ENCODE data around the gene MRPL54.

MRPL54 gene

DNA sequence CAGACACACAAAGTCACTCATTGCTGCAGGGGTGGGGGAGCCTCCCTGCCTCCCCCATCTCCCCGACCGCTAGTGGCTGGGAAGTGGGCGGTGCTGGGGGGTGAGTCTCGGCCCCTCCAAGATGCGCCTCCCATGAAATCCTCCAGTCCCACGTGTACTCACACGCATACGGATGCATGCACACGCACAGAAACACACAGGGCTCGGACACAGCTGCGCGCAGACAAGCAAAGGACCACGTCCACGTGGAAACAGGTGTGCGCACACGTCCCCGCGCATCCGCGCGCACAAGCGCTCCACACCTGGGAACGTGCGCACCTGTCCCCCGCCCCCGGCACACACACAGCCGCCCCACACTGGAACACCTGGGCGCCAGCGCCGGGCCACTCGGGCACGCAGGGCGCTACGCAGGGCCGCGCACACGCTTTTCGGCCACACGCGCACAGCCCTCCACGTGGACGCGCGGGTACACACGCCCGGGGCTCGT lies 23.0 kb downstream of the MRPL54 start:
- DNase-seq (ENCODE audit: low read depth in 1 of 2, low spot score in 1 of 2): peak; percentile 44 to 78
- peak overlapping the region; percentile 49 for H3K4me3 ChIP-seq (replicated peaks; ENCODE audit: insufficient read depth, low read length)
- TF ChIP-seq, protein P1, sequence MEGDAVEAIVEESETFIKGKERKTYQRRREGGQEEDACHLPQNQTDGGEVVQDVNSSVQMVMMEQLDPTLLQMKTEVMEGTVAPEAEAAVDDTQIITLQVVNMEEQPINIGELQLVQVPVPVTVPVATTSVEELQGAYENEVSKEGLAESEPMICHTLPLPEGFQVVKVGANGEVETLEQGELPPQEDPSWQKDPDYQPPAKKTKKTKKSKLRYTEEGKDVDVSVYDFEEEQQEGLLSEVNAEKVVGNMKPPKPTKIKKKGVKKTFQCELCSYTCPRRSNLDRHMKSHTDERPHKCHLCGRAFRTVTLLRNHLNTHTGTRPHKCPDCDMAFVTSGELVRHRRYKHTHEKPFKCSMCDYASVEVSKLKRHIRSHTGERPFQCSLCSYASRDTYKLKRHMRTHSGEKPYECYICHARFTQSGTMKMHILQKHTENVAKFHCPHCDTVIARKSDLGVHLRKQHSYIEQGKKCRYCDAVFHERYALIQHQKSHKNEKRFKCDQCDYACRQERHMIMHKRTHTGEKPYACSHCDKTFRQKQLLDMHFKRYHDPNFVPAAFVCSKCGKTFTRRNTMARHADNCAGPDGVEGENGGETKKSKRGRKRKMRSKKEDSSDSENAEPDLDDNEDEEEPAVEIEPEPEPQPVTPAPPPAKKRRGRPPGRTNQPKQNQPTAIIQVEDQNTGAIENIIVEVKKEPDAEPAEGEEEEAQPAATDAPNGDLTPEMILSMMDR (IDR thresholded peaks at IDR 0.05; ENCODE audit: insufficient read depth, low read length): no peak
- TF ChIP-seq, protein P2, sequence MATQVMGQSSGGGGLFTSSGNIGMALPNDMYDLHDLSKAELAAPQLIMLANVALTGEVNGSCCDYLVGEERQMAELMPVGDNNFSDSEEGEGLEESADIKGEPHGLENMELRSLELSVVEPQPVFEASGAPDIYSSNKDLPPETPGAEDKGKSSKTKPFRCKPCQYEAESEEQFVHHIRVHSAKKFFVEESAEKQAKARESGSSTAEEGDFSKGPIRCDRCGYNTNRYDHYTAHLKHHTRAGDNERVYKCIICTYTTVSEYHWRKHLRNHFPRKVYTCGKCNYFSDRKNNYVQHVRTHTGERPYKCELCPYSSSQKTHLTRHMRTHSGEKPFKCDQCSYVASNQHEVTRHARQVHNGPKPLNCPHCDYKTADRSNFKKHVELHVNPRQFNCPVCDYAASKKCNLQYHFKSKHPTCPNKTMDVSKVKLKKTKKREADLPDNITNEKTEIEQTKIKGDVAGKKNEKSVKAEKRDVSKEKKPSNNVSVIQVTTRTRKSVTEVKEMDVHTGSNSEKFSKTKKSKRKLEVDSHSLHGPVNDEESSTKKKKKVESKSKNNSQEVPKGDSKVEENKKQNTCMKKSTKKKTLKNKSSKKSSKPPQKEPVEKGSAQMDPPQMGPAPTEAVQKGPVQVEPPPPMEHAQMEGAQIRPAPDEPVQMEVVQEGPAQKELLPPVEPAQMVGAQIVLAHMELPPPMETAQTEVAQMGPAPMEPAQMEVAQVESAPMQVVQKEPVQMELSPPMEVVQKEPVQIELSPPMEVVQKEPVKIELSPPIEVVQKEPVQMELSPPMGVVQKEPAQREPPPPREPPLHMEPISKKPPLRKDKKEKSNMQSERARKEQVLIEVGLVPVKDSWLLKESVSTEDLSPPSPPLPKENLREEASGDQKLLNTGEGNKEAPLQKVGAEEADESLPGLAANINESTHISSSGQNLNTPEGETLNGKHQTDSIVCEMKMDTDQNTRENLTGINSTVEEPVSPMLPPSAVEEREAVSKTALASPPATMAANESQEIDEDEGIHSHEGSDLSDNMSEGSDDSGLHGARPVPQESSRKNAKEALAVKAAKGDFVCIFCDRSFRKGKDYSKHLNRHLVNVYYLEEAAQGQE (IDR thresholded peaks at IDR 0.05; ENCODE audit: insufficient replicate concordance, low read depth): no peak
- TF ChIP-seq SPI1 (IDR thresholded peaks at IDR 0.05; ENCODE audit: borderline replicate concordance, low read depth) (no peak), GABPA (IDR thresholded peaks at IDR 0.05; ENCODE audit: low read depth) (no peak), POLR2AphosphoS5 (IDR thresholded peaks at IDR 0.05; ENCODE audit: low read depth) (peak; percentile 44; the same call in 1 of the 2 replicates)
- H3K27ac ChIP-seq (replicated peaks): peak overlapping the region; percentile 73
- H3K27me3 ChIP-seq (ENCODE audit: insufficient read depth, poor library complexity, severe bottlenecking): peaks cover under 1% of the 10 kb centered on the region

DNA sequence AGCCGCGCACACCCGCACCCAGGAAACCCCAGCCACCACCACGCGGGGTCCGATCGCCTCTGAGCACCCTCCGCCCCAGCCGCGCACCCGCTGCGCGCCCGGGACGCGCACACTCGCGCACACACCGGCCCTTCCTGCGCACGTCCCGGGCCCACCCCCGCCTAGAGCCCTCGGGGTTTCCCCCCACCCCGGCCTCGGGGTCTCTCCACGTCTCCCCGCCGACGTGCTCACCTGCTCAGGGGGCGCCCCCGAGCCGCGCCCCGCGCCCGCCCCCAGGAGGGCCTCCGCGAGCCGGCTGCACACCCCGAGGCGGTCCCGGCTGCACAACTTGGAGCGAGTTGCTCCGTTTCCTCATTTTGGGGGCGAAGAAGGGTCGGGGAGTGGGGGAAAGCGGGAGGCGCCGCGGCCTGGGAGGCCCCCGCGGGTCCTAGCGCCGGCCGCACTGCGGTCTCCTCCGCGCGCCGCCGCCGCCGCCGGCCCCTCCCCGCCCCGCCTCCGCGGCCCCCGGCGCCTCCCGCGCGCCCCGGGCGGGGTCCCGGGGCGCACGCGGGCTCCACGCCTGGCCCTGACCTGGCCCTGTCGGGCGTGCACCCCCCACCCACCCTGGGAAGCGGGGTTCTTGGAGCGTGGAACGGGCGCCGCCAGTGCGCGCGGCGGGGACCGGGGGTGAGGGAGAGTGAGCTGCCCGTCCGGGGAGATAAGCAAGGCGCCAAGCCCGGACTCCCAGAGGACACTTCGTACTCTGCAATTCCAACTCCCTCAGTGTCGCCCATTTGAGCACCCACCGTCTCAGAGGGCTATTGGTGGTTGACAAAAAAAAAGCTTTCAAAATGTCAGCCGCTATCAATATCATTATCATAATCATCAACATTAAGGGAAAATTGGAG lies 23.7 kb downstream of the MRPL54 start, which contains the start of gene MATK:
Gene MATK, minus strand, starts transcription at position 444 of the 887 bp plus-strand sequence. CDS start 1,246 bp downstream, outside the sequence.
- peak; percentile 76 for TF ChIP-seq SPI1 (IDR thresholded peaks at IDR 0.05; ENCODE audit: borderline replicate concordance, low read depth)
- TF ChIP-seq, protein P1 (IDR thresholded peaks at IDR 0.05; ENCODE audit: insufficient read depth, low read length): no peak
- DNase-seq (ENCODE audit: low read depth in 1 of 2, low spot score in 1 of 2): peak; percentile 55 to 75
- H3K27me3 ChIP-seq (ENCODE audit: insufficient read depth, poor library complexity, severe bottlenecking): peaks cover 2% of the 10 kb centered on the region
- H3K27ac ChIP-seq (replicated peaks): peak within 1 kb of the TSS; percentile 73
- peak within 1 kb of the TSS; percentile 49 for H3K4me3 ChIP-seq (replicated peaks; ENCODE audit: insufficient read depth, low read length)

DNA sequence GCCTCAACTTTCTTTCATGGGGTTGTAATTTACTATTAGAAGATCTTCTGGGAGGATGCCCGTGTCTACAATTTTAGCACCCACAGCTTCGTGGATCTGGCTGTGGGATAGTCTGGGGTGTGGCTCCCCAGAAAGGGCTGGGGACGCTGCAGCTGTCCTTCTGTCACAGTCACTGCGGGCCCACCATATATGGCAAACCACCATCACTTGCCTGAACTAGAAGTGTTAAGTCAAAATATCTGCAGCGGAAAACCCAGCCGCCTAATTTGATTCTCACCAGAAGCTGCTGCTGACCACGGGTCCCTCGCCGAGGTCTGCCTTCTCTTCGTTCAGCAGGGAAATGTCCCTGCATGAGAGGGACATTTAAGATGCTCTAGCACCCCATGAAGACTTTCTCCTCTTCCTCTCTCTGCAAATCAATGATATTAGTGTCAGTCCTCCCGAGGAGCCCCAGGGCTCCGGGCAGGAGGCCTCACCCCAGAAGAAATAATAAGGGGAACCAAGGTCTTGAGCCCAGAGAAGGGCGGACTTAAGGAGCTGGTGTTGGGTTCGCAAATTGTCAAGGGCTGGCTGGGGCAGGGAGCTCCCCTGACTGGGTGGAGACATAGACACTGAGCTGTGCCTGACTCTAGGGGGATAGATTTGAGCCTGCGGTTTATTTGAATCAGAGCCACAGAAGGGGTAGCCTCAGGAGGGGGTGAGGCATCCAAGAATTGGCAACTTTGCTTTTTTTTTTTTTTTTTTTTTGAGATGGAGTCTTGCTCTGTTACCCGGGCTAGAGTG lies 26.7 kb downstream of the MRPL54 start:
- H3K4me3 ChIP-seq (replicated peaks; ENCODE audit: insufficient read depth, low read length): no peak overlapping the region
- TF ChIP-seq POLR2AphosphoS5 (IDR thresholded peaks at IDR 0.05; ENCODE audit: low read depth) (no peak), GABPA (IDR thresholded peaks at IDR 0.05; ENCODE audit: low read depth) (no peak)
- TF ChIP-seq, protein P1 (IDR thresholded peaks at IDR 0.05; ENCODE audit: insufficient read depth, low read length): no peak
- TF ChIP-seq, protein P2 (IDR thresholded peaks at IDR 0.05; ENCODE audit: insufficient replicate concordance, low read depth): no peak
- no peak for DNase-seq (ENCODE audit: low read depth in 1 of 2, low spot score in 1 of 2)
- peaks cover 2% of the 10 kb centered on the region for H3K27me3 ChIP-seq (ENCODE audit: insufficient read depth, poor library complexity, severe bottlenecking)
- H3K27ac ChIP-seq (replicated peaks): no peak overlapping the region

Measured in HL-60 (cell line).